Lower leg skin (tissue), 4 donors: ENCODE results near the gene SEMG1. TPM values are rescaled to one million over a fixed set of nuclear protein-coding genes. Genes with fewer than 3 reads are reported as not detected.

Experiments
- DNase-seq, 2 donors: peaks; one replicate each; pipeline ENCODE4 v3.0.0-alpha.2; 2019; ENCODE audit warnings: low spot score in 2 of 2
- H3K4me3 ChIP-seq: fragments of 200-600 bp; sonication (generic); 2 replicates; pipeline ENCODE4 v1.5.1; 2017; ENCODE audit warnings: mild to moderate bottlenecking, low read depth; ENCODE audit not compliant: poor library complexity, severe bottlenecking
- POLR2A ChIP-seq, 2 donors: fragments of 450-650 bp; IDR thresholded peaks; one replicate each; pipeline ENCODE4 v1.6.1; 2016 to 2017; ENCODE audit warnings: antibody characterized with exemption in 2 of 2, mild to moderate bottlenecking in 1 of 2, moderate library complexity in 1 of 2
- WGBS, 2 donors: methylation state at CpG; one replicate each; pipeline ENCODE4 v1.1.5; 2018; 5-methylcytosine and 5-hydroxymethylcytosine counted together
- intact Hi-C: fragments of 100-400 bp; cut with DNase I; formaldehyde crosslinking; loops from one replicate; pipeline ENCODE4 v1.15.0; 2023; ENCODE audit warnings: low total_unique reads
- total RNA-seq, 4 donors: library from RNA; depleted of rRNA; stranded (reverse); fragments of >200 nt; gene quantifications; one replicate each; pipeline ENCODE4 v1.1.0, GENCODE V29; 2016
- TF ChIP-seq, protein P1 (sequence below), 3 donors: fragments of 450-650 bp; IDR thresholded peaks; one replicate each; pipeline ENCODE4 v1.5.1; 2016; ENCODE audit warnings: antibody characterized with exemption in 3 of 3, mild to moderate bottlenecking in 3 of 3, moderate library complexity in 2 of 3

The SEMG1 gene, protein sequence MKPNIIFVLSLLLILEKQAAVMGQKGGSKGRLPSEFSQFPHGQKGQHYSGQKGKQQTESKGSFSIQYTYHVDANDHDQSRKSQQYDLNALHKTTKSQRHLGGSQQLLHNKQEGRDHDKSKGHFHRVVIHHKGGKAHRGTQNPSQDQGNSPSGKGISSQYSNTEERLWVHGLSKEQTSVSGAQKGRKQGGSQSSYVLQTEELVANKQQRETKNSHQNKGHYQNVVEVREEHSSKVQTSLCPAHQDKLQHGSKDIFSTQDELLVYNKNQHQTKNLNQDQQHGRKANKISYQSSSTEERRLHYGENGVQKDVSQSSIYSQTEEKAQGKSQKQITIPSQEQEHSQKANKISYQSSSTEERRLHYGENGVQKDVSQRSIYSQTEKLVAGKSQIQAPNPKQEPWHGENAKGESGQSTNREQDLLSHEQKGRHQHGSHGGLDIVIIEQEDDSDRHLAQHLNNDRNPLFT
- total RNA-seq = under 1 TPM in 1 of 4 donors, not detected in 3; 0.34 TPM

DNA sequence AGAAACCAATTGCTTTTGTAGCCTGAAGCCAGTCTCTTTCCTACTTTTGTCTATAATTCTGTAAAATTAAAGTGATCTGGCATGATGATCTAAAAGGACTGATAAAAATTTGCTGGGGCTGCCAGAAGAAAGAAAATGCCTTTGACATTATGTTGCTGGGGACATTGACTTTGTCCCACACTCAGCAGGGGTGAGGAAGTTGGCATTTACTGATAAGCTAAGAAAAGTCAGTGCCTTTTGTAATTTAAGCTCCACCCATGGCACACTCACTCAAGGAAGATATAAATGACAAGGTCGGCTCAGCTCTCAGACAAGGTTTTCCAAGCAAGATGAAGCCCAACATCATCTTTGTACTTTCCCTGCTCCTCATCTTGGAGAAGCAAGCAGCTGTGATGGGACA, at the start of gene SEMG1:
TSS of gene SEMG1 (plus strand) at position 309 of the 400 bp plus-strand sequence. CDS start at position 330, 21 bp downstream.
- intact Hi-C loops = no loop called here
- TF ChIP-seq POLR2A (IDR thresholded peaks at IDR 0.05) = no peak
- TF ChIP-seq, protein P1, sequence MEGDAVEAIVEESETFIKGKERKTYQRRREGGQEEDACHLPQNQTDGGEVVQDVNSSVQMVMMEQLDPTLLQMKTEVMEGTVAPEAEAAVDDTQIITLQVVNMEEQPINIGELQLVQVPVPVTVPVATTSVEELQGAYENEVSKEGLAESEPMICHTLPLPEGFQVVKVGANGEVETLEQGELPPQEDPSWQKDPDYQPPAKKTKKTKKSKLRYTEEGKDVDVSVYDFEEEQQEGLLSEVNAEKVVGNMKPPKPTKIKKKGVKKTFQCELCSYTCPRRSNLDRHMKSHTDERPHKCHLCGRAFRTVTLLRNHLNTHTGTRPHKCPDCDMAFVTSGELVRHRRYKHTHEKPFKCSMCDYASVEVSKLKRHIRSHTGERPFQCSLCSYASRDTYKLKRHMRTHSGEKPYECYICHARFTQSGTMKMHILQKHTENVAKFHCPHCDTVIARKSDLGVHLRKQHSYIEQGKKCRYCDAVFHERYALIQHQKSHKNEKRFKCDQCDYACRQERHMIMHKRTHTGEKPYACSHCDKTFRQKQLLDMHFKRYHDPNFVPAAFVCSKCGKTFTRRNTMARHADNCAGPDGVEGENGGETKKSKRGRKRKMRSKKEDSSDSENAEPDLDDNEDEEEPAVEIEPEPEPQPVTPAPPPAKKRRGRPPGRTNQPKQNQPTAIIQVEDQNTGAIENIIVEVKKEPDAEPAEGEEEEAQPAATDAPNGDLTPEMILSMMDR (IDR thresholded peaks at IDR 0.05) = no peak
- H3K4me3 ChIP-seq = no peak within 1 kb of the TSS
- no peak for DNase-seq
- WGBS, 2 donors = 27 to 31% methylated on average over 1 of the region's 1 CpG

DNA sequence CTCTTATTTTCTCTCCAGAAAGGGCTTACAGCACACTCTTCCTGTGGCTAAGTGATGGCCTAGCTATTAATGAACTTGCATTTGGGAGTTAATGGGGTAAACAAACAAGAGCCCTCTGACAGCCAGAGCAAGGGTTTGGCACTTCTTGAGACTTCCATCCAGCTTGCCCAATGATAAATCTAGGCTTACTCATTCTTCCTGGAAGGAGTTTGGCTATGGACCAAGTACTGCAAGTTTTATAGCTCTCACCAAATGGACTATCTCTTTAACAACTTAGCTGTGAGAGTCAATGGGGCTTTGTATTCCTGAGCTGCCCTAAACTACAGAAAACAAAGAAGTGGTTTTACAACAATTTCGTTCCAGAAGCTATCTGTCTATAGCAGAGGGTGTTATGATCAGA, 48.9 kb upstream of the SEMG1 start:
- 10 to 13% methylated on average over 1 of the region's 1 CpG for WGBS, 2 donors
- intact Hi-C loops = no loop called here
- no peak overlapping the region for H3K4me3 ChIP-seq
- TF ChIP-seq, protein P1 (IDR thresholded peaks at IDR 0.05) = no peak
- TF ChIP-seq POLR2A (IDR thresholded peaks at IDR 0.05) = no peak
- no peak for DNase-seq

DNA sequence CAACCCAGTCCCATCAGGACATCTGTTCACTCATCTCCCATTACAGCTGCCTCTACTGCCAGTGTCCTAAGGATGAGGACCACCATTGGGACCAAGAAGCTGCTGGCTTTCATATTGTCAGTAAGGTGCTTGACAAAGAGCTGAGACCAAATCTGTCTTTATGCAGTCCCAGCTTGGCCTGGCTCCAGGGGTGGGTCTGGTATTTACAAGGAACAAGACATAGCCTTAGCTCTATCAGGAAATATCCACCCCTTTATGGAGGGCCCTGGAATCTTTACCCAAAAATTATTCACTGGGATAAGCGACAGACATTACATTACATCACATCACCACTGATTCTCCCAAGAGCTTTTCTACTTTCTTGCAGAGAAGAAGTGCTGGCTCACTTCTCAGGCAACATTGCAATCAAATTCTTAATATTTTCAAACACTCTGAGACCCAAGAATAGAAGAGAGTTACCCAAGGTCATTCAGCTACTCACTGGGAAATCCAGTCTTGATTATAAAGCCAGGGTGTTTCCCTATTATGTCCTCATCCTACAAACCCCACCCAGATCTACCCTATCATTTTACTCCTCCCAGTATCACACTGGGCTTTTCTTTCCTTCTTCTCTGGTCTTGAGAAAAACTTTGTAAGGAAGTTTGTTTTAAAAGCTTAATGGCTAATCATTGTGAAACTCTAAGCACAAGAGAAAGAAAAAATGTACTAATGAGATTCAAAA, 43.6 kb upstream of the SEMG1 start:
- WGBS, 2 donors = 55 to 61% methylated on average over 1 of the region's 1 CpG
- TF ChIP-seq, protein P1 (IDR thresholded peaks at IDR 0.05) = no peak
- no peak for TF ChIP-seq POLR2A (IDR thresholded peaks at IDR 0.05)
- H3K4me3 ChIP-seq = no peak overlapping the region
- intact Hi-C loops = no loop called here
- DNase-seq = no peak

DNA sequence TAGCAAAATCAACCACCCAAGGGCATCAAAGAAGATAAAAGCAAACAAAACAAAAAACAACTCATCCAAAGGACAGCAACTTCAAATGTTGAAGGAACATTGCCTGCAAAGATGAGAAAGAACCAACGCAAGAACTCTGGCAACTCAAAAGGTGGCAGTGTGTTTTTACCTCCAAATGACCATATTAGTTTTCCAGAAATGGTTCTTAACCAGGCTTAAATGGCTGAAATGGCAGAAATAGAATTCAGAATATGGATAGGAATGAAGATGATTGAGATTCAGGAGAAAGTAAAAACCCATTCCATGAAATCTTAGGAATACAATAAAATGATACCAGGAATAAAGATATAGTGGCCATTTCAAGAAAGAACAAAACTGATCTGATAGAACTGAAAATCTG, 41.9 kb upstream of the SEMG1 start:
- WGBS, 2 donors = 81 to 88% methylated on average over 1 of the region's 1 CpG
- DNase-seq = no peak
- TF ChIP-seq POLR2A (IDR thresholded peaks at IDR 0.05) = no peak
- TF ChIP-seq, protein P1 (IDR thresholded peaks at IDR 0.05) = no peak
- H3K4me3 ChIP-seq = no peak overlapping the region
- intact Hi-C loops = no loop called here

DNA sequence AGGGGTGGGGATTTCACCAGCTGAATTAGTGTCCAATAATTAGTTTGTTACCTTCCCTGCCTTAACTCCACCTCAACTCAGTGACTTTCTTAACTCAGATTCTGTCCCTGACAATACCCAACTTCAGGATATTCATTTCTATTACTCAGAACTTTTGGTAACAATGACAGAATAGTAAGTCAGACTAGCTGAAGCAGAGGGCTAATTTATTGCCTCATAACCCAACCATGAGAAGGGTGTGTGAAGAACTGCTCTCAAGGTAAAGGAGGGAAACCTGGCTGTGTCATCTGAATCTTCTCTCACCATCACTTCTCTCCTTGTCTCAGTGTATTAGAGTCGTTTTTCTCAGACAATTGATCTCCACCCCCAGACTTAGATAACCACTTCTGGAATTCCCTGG, 33.3 kb upstream of the SEMG1 start:
- no peak for TF ChIP-seq POLR2A (IDR thresholded peaks at IDR 0.05)
- TF ChIP-seq, protein P1 (IDR thresholded peaks at IDR 0.05) = no peak
- no peak for DNase-seq
- WGBS, 2 donors = 23 to 27% methylated on average over 1 of the region's 1 CpG
- H3K4me3 ChIP-seq = no peak overlapping the region
- intact Hi-C loops = no loop called here
